IPS-18c (cell line): ENCODE data around the gene ANGEL1.

Source experiments
- H3K4me3 ChIP-seq: 2 replicates; pipeline ENCODE4 v1.7.0; 2013; ENCODE audit warnings: low read depth, mild to moderate bottlenecking, low read length, moderate library complexity; ENCODE audit not compliant: insufficient read depth
- H3K9me3 ChIP-seq: one replicate; pipeline ENCODE4 v1.6.1; 2013; ENCODE audit warnings: mild to moderate bottlenecking, low read length, moderate library complexity; ENCODE audit not compliant: control insufficient read depth, insufficient read depth

Gene ANGEL1

GRCh38 chr14:76784266-76784874, 28.3 kb downstream of the ANGEL1 start:
- H3K9me3 ChIP-seq: no peaks in the 10 kb centered on the region
- no peak overlapping the region for H3K4me3 ChIP-seq

GRCh38 chr14:76782885-76783566, 29.7 kb downstream of the ANGEL1 start:
- no peak overlapping the region for H3K4me3 ChIP-seq
- H3K9me3 ChIP-seq: no peaks in the 10 kb centered on the region

DNA sequence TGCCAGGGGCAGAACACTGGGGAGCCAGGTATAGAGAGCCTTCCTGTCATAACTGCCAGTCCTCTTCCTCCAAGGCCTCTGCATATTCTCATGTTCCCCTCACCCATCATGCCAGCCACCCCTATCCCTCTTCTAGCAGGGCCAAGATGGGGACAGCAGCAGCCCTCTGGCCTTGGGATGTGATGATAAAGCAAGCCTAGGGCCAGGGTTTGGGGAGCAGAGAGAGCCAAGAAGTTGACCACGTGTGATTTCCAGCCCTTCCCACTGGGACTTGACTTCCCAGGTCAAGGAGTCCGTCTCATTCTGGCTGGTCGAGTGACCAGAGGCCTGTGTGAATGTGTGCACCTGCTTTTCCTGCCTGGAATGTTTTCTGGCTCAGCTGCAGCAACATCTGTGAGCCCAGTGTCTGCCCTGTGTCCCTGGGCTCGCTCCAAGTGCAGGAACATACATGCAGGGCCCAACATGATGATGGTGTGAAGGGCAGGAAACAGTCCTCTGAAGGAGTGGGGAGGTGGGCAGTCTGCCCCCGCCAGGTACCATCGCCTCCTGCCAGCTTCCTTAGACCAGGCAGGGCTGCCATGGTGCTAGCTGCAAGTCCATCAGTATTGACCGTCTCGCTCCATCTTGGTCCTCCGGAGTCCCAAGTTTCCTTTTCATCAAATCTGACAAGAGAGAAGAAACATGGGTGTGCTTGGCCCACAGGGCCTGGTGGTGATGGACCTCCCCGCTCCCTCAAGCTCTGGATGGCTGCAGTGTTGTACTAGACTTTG, 30.4 kb downstream of the ANGEL1 start:
- no peak overlapping the region for H3K4me3 ChIP-seq
- H3K9me3 ChIP-seq: no peaks in the 10 kb centered on the region

- H3K4me3 ChIP-seq: no peak overlapping the region
- H3K9me3 ChIP-seq: no peaks in the 10 kb centered on the region
Measured at GRCh38 chr14:76781648-76782051, 31.0 kb downstream of the ANGEL1 start.

DNA sequence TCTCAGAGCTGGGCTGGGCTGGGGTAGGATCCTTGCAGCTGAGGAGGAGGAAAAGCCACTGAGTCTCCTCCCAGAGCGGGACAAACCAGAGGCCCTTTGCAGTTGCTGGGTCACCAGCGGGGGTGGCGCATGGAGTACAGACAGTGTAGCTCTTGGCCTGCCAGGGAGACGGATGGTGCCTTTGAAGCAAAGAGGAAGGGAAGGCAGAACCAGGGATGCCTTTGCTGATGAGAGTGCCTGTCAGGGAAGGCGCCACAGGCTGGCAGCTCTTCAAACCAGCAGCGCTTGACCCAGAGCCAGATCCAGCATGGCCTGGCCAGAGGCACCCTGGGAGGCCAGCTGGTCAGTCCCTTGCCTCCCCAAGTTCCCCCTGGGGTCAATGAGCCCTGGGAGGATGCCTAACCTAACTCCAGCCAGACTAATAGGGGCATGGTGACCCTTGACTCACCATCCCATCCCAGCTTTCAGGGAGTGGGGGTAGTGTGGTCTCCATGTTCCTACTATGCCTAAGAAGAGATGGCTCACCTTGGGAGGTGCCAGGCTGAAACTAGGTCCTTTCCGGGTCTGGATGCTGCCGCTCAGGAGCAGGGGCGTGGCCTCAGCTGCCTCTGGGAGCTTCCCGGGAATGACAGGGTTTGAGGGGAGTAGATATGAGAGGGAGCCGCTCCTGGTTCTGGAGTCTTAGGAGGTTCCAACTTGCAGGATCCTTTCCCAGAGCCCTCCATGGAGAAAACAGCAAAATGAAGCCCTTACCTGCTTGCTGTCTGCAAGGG, 31.6 kb downstream of the ANGEL1 start:
- Histone ChIP-seq H3K4me3 (no peak overlapping the region), H3K9me3 (no peaks in the 10 kb centered on the region)

- no peaks in the 10 kb centered on the region for H3K9me3 ChIP-seq
Measured at GRCh38 chr14:76780360-76780759, 32.3 kb downstream of the ANGEL1 start.

DNA sequence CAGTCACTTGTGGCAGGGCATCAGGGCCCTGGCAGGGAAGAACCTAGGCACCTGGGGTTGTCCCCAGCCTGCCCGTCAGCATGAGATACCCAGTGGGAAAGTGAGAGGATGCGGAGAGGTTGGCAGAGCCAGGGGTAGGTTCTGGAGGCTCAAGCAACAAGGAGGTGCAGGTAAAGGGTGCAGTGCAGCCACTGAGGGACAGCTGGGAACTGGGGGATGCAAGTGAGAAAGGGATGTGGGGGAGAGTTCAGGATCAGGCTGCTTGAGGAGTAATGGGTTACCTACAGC, 32.7 kb downstream of the ANGEL1 start:
- H3K9me3 ChIP-seq: no peaks in the 10 kb centered on the region
- H3K4me3 ChIP-seq: no peak overlapping the region

More at GRCh38 chr14:76780360-76780759, 32.3 kb downstream of the ANGEL1 start:
- no peak overlapping the region for H3K4me3 ChIP-seq

GRCh38 chr14:76779221-76780057, 33.2 kb downstream of the ANGEL1 start:
- Histone ChIP-seq H3K4me3 (no peak overlapping the region), H3K9me3 (no peaks in the 10 kb centered on the region)

DNA sequence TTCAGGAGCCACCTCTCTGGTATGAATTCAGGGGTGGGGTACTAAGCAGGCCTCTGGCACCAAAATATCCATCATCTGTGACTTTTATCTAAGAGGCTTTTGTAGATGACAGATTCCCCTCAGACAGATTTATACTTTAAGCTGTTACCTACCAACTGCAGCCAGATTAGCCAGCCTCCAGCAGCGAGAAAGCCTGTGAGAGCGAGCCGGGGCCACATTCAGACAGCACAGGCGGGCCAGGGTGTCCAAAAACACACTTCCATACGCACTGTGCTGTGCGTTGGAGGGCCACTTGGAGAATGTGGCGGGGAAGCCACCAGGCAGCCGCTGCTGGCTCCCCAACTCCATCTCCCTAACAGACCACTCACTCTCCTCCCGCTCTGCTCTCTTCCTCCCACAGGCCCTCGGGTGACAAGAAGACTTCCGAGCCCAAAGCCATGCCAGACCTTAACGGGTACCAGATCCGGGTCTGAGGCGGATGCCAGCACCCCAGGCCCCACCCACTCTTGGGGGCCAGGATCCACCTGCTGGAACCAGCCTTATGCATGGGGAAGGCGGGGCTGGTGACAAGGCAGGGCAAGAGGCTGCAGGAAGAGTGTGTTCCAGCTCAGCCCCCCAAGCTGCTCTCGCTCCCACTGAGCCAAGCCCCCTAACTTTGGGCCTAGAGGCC, 34.0 kb downstream of the ANGEL1 start:
- Histone ChIP-seq H3K4me3 (no peak overlapping the region; the same call in 1 of the 2 replicates), H3K9me3 (no peaks in the 10 kb centered on the region)

- Histone ChIP-seq H3K9me3 (no peaks in the 10 kb centered on the region), H3K4me3 (no peak overlapping the region)
Measured at GRCh38 chr14:76777721-76778120, 35.0 kb downstream of the ANGEL1 start.

- no peaks in the 10 kb centered on the region for H3K9me3 ChIP-seq
- H3K4me3 ChIP-seq: no peak overlapping the region
Measured at GRCh38 chr14:76776428-76777251, 36.0 kb downstream of the ANGEL1 start.

DNA sequence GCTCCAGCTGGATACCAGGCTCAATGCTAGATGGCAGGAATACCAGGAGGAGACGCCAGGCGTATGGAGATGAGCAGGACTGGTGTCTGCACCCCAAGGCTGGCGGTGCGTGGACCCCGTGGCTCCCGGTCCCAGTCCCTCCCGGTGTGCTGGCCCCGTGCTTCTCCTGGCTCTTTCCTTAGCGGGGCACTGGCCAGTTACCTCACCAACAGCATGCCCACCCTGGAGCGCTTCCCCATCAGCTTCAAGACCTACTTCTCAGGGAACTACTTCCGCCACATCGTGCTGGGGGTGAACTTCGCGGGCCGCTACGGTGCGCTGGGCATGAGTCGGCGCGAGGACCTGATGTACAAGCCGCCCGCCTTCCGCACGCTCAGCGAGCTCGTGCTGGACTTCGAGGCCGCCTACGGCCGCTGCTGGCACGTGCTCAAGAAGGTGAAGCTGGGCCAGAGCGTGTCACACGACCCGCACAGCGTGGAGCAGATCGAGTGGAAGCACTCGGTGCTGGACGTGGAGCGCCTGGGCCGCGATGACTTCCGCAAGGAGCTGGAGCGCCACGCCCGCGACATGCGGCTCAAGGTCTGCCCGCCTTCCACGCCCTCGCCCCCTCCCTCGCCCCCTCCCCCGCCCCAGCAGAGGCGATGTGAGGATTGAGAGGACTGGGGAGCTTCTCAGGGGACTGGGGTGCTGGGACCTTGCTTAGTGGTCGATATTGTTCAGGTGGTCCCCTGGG, 36.8 kb downstream of the ANGEL1 start:
- no peaks in the 10 kb centered on the region for H3K9me3 ChIP-seq
- H3K4me3 ChIP-seq: no peak overlapping the region

DNA sequence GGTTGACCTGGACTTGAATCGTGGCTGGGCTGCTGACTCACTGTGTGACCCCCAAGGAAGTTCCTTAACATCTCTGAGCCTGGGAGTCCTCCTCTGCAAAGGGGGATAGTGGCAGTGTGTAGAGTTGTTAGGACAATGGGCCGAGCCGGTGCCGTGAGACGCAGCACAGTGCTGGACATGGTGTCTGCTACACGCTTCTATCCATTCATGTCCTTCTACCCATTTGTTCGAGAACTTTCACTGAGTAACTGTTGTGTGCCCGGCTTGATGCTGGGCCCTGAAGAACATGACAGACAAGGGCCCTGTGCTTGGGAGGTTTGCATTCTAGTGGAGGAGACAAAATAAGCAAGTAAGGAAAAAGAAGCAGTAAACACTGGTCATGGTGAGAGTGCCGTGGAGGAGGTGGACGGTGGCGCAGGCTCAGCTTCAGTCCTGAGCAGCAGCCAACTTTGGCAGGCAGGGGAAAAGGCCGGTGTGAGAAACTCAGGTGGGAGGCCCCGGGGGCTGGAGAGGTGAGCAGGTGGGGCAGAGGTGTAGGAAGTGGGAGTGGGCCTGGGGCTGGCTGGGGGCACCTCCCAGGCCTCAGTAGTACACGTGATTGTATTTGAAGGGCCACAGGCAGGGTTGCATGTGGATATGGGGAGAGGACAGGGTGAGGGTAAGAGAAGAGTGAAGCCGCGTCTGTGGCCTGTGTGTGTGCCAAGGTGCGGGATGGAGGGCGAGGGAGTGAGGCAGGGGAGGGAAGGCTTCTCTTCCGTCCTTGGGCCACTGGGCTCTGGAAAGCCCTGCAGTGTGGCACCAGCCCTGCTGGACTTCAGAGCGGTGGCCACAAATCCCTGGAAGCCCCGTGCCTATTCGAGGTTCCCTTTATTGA, 37.6 kb downstream of the ANGEL1 start:
- Histone ChIP-seq H3K9me3 (no peaks in the 10 kb centered on the region), H3K4me3 (no peak overlapping the region)
